T-helper 1 cell treated with Interleukin-12 subunit alpha and Interleukin-12 subunit beta and Interleukin-4 antibody, amounts not matched to agents 30 μg/mL and 1 μg/mL, for 36 hours (primary cell): ENCODE data around the gene SORL1-AS1.
"Not testable (repeated sequence)": the region's sequence is repeated elsewhere in the genome, so short reads cannot be mapped to it uniquely, and the experiment has no call there.

Experiments used
- H3K27ac Mint-ChIP-seq: one replicate; pipeline ENCODE4 v1.8.0; 2021; ENCODE audit warnings: mild to moderate bottlenecking, mixed read lengths
- H3K27me3 Mint-ChIP-seq: one replicate; pipeline ENCODE4 v1.8.0; 2021; ENCODE audit warnings: low read depth, mixed read lengths
- H3K36me3 Mint-ChIP-seq: one replicate; pipeline ENCODE4 v1.8.0; 2021; ENCODE audit warnings: low read depth, mixed read lengths
- H3K4me1 Mint-ChIP-seq: one replicate; pipeline ENCODE4 v1.8.0; 2021; ENCODE audit warnings: low read depth, mixed read lengths
- H3K4me3 Mint-ChIP-seq: one replicate; pipeline ENCODE4 v1.8.0; 2021; ENCODE audit warnings: mild to moderate bottlenecking, moderate library complexity, mixed read lengths
- H3K9me3 Mint-ChIP-seq: one replicate; pipeline ENCODE4 v1.8.0; 2021; ENCODE audit warnings: mixed read lengths

SORL1-AS1 gene

DNA sequence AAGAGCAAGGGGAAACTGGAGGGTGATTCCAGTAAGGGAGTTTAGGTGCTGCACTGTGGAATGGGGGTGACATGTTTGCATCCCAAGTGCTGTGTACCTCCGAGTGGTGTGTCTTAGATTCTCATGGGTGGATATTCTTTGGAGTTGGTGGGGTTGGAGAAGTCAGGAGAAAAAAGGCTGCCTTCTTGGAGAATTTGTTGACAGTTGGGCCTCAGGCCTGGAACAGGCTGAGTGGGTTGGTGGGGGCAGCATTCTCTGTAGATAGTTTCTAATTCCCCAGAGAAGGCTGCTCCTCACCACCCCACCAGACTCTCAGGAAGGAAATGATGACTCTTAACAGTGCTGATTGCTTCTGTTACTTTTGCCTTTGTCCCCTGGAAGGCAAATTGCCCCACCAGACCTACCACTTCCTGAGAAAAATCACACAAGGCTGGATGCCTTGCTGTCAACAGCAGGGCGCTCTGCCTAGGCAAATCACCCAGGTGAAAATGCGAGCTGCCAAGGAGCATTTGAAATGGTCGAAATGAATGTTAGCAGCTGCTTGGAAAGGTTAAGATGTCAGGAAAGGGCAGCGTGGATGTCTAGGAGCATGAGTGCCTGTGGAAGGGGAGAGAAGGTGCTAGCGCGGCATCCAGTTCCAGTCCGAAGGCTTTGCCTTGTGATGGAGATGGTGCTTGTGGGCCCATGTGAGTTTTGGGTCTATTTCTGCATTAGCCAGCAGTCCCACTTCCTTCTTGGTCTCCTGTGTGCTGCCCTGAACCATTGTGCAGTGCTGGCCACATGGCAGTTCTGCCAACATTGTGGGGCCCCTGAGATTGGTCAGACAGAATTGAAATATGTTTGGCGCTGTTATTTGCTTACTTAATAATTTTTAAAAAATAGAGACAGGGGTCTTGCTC lies 29.7 kb upstream of the SORL1-AS1 start:
- peaks cover 43% of the 10 kb centered on the region for H3K36me3 Mint-ChIP-seq
- peaks cover 35% of the 10 kb centered on the region for H3K4me1 Mint-ChIP-seq
- H3K4me3 Mint-ChIP-seq = peak overlapping the region; percentile 82
- H3K27me3 Mint-ChIP-seq = no peaks in the 10 kb centered on the region
- no peaks in the 10 kb centered on the region for H3K9me3 Mint-ChIP-seq
- H3K27ac Mint-ChIP-seq = peak overlapping the region; percentile 92

DNA sequence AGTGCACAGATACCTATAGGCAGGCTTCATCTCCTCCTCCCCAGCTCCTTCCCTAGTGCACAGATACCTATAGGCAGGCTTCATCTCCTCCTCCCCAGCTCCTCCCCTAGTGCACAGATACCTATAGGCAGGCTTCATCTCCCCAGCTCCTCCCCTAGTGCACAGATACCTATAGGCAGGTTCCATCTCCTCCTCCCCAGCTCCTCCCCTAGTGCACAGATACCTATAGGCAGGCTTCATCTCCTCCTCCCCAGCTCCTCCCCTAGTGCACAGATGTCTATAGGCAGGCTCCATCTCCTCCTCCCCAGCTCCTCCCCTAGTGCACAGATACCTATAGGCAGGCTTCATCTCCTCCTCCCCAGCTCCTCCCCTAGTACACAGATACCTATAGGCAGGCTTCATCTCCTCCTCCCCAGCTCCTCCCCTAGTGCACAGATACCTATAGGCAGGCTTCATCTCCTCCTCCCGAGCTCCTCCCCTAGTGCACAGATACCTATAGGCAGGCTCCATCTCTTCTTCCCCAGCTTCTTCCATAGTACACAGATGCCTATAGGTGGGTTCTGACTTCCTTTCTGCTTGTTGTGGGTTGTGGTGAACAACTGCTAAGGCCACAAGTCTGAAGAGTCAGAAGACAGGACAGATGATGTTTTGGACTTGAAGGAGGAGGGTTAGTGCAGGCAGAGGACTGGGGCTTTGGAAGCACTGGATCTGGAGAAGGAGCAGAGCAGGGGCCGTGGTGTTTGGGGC lies 28.9 kb upstream of the SORL1-AS1 start:
- Mint-ChIP-seq H3K36me3 (peaks cover 39% of the 10 kb centered on the region), H3K4me1 (peaks cover 40% of the 10 kb centered on the region), H3K27ac (peak overlapping the region; percentile 92), H3K4me3 (peak overlapping the region; percentile 82)
- H3K9me3 Mint-ChIP-seq, H3K27me3 Mint-ChIP-seq: not testable (repeated sequence)

DNA sequence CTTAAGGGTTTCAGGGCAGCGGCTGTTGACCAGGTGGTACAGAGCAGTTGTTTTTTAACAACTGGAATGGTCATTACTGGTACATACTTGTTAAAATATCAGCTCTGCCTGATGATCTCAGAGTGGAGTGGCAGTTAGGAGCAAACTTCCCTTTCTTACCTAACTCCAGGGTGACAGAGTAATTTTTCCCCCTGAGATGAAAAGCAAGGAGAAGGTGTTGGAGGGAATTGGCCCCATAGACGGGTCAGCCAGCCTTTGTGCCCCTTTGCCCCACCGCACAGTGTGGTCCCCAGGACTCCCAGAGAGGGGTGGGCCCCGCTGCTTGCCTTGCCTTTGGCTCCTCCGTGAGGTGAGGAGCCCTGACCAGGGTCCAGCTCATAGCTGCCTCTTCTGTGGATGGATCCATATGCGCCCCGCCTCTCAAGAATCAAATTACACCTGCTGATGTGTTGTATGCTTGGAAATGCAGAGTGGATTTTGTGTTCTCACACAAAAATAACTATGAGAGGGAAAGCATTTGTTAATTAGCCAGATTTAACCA lies 27.0 kb upstream of the SORL1-AS1 start:
- peaks cover 48% of the 10 kb centered on the region for H3K4me1 Mint-ChIP-seq
- no peak overlapping the region for H3K27ac Mint-ChIP-seq
- no peaks in the 10 kb centered on the region for H3K27me3 Mint-ChIP-seq
- H3K4me3 Mint-ChIP-seq = no peak overlapping the region
- H3K9me3 Mint-ChIP-seq = no peaks in the 10 kb centered on the region
- peaks cover 42% of the 10 kb centered on the region for H3K36me3 Mint-ChIP-seq

DNA sequence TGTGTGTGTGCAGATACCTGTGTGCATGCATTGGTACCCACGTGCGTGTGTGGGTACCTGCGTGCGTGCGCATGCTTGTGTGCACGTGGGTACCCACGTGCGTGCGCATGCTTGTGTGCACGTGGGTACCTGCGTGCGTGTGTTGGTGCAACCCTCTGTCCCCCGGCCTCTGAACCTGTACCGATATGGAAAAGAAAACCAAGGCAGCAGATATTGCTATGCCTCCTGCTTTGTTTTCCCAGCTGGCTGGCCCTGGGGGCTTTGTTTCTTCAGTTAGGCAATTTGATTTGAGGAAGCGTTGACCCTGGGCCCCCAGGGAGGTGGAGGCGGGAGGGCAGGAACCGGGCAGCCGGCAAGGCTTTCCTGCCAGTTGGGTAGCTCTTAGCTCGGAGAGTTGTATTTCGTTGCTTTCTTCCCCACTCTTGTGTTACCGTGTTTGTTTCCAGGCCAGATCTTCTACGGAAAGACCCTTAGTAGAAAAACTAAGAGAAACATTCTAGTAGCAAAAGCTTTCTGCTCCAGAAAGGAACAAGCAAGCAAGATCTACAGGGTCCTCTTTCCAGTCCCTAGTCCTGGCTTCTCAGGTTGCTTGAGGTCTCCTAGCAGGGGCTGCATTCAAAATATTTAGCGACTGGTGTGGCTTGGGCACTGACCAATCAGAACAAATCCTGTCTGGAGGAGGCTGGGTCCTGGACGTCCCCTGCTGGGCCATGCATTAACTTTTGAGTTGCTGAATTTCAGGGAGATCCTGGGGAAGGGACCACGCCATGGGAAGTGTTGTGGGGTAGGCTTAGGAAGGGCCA lies 26.3 kb upstream of the SORL1-AS1 start:
- Mint-ChIP-seq H3K27me3 (no peaks in the 10 kb centered on the region), H3K27ac (no peak overlapping the region), H3K4me1 (peaks cover 50% of the 10 kb centered on the region), H3K36me3 (peaks cover 42% of the 10 kb centered on the region), H3K9me3 (no peaks in the 10 kb centered on the region), H3K4me3 (no peak overlapping the region)

DNA sequence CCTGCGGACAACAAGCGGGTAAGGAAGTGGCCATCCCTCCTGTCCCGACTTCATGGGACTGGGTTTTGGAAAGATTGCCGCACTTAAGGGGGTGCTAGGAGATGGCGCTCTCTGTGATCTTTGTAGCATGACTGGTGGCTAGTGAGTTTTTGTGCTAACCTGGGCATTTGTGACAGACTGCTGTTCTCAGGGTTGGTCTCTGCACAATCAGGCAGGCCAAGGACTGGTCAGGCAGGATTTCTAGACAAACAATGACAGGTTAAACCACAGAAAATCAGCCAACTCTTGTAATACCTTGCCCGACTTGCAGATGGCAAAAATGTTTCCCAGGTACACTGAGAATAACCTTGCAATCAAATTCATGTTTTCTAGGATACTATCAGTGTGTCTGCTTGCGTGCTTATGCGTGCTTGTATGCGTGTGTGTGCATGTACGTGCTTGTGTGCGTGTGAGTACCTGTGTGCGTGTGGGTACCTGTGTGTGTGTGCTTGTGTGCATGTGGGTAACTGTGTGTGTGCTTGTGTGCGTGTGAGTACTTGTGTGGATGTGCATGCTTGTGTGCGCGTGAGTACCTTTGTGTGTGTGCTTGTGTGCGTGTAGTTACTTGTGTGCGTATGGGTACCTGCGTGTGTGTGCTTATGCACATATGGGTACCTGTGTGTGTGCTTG lies 25.6 kb upstream of the SORL1-AS1 start:
- Mint-ChIP-seq H3K27ac (no peak overlapping the region), H3K9me3 (no peaks in the 10 kb centered on the region), H3K4me1 (peaks cover 44% of the 10 kb centered on the region), H3K4me3 (no peak overlapping the region), H3K36me3 (peaks cover 36% of the 10 kb centered on the region), H3K27me3 (no peaks in the 10 kb centered on the region)

DNA sequence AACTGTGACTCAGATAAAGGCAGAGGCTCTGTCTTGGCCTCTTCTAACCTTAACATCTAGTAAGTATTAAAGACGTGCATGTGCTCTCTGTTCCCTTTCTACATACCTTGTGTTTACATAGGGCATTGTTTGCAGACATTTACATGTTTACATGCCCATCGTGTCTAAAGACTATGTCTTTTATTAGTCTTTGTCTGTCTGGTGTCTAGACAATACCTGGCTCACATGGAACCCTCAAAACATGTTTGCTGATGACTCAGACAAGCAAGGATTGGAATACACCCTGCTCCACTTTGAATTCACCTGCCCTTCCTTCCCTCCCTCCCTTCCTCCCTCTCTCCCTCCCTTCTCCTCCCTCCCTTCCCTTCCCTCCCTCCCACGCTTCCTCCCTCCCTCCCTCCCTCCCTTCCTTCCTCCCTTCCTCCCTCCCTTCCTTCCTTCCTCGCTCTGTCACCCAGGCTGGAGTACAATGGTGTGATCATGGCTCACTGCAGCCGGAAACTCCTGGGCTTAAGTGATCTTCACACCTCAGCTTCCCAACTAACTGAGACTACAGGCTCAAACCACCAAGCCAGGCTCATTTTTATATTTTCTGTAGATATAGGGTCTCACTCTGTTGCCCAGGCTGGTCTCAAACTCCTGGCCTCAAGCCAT lies 23.7 kb upstream of the SORL1-AS1 start:
- H3K4me3 Mint-ChIP-seq = no peak overlapping the region
- H3K36me3 Mint-ChIP-seq = peaks cover 51% of the 10 kb centered on the region
- no peaks in the 10 kb centered on the region for H3K27me3 Mint-ChIP-seq
- no peaks in the 10 kb centered on the region for H3K9me3 Mint-ChIP-seq
- peaks cover 47% of the 10 kb centered on the region for H3K4me1 Mint-ChIP-seq
- H3K27ac Mint-ChIP-seq = no peak overlapping the region

DNA sequence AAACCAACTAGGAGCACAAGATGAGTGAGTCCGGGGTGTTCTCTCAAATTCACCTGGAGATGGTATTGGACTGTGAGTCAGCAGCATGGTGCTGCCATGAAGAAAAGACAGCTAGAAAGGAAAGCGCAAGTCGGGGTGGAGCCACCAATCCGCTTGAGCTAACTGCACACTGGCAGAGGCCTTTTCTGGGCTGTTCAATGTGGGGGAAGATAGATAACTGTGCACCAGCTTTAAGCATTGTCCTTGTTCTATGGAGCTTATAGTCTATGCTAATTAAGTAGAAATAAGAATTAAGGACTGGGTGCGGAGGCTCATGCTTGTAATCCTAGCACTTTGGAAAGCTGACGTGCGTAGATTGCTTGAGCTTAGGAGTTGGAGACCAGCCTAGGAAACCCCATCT lies 21.9 kb upstream of the SORL1-AS1 start:
- Mint-ChIP-seq H3K4me3 (no peak overlapping the region), H3K27ac (no peak overlapping the region), H3K36me3 (peaks cover 68% of the 10 kb centered on the region), H3K4me1 (peaks cover 49% of the 10 kb centered on the region), H3K9me3 (no peaks in the 10 kb centered on the region), H3K27me3 (no peaks in the 10 kb centered on the region)

DNA sequence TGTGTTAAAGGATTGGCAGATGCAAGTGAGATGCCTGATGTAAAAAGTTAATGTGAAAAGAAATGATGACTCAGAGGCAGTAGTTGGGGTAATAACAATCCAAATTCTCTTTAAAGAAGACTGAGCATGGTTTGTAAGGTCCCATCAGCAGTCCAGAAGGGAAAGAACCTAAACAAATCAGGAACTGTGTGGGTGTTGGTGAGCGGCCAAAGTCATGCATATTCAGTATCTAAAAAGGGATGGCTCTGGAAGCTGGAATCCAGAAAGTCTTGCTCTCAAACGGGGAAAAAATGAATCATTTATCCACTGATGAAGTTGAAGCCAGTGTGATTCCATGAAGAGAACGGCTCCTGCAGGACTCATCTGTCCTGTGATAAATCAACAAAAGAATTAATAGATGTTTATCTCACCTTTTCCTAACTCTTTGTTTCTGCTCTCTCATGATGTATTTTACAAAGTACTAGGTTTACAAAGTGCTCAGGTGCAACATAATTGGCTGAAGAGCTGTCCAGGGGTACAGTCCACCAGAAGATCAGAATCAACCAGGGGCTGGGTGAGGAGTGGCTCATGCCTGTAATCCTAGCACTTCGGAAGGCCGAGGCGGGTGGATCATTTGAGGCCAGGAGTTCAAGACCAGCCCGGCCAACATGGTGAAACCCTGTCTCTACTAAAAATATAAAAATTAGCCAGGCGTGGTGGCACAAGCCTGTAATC lies 20.5 kb upstream of the SORL1-AS1 start:
- Mint-ChIP-seq H3K27me3 (no peaks in the 10 kb centered on the region), H3K4me3 (no peak overlapping the region), H3K9me3 (no peaks in the 10 kb centered on the region), H3K36me3 (peaks cover 62% of the 10 kb centered on the region), H3K4me1 (peaks cover 57% of the 10 kb centered on the region), H3K27ac (no peak overlapping the region)

DNA sequence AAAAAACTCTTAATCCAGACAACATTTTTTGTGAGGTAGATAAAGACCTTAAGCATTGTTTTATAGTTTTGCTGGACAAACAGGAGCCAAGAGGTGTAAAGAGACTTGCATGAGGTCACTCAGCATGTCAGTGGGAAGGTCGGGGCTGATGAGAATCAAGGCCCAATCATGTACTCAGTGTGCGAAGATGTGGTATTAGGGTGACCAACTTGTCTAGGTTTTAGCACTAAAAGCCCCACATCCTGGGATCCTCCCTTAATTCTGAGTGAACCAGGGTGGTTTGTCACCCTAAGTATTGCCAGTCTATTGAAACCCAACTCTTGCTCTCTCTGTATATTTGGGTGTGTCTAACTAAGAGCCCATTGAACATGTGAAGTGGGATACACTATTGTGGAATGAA lies 19.5 kb upstream of the SORL1-AS1 start:
- no peaks in the 10 kb centered on the region for H3K9me3 Mint-ChIP-seq
- no peak overlapping the region for H3K27ac Mint-ChIP-seq
- peak overlapping the region; percentile 5 for H3K4me3 Mint-ChIP-seq
- H3K27me3 Mint-ChIP-seq = no peaks in the 10 kb centered on the region
- H3K36me3 Mint-ChIP-seq = peaks cover 61% of the 10 kb centered on the region
- H3K4me1 Mint-ChIP-seq = peaks cover 65% of the 10 kb centered on the region

DNA sequence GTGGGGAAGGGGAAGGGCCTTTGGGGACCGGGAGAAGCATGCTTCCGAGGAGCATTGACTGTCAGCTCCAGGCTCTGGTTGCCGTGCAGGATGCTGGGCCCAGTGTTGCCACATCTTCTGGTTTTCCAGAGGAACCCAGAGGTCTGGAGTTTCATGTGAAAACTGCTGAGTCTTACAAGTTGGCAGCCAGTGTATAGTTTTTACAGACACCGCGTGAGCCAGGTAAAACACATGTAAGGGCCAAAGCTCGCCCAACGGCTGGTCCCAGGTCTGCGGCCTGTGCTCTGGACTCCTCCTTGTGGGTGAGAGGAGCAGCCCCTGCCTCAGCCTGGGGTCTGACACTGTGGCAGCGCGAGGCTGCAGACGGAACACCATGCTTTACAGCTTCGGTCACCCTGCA lies 18.4 kb upstream of the SORL1-AS1 start:
- H3K4me3 Mint-ChIP-seq = no peak overlapping the region
- H3K36me3 Mint-ChIP-seq = peaks cover 59% of the 10 kb centered on the region
- no peak overlapping the region for H3K27ac Mint-ChIP-seq
- H3K9me3 Mint-ChIP-seq = no peaks in the 10 kb centered on the region
- H3K27me3 Mint-ChIP-seq = no peaks in the 10 kb centered on the region
- peaks cover 68% of the 10 kb centered on the region for H3K4me1 Mint-ChIP-seq

DNA sequence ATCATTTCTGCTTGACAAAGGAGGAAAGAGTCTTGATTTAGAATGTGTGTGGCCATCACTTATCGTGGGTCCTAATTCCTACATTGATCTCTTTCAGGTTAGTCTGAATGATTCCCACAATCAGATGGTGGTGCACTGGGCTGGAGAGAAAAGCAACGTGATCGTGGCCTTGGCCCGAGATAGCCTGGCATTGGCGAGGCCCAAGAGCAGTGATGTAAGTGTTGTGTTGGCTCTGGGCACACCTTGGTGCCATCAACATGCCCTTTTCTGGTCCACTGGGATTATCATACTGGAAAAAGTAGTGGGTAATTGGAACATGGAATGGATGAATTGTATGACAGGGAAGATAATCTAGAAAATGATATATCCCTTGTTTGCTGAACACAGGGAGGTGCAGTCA lies 17.1 kb upstream of the SORL1-AS1 start:
- no peaks in the 10 kb centered on the region for H3K27me3 Mint-ChIP-seq
- no peak overlapping the region for H3K27ac Mint-ChIP-seq
- H3K9me3 Mint-ChIP-seq = no peaks in the 10 kb centered on the region
- H3K36me3 Mint-ChIP-seq = peaks cover 48% of the 10 kb centered on the region
- no peak overlapping the region for H3K4me3 Mint-ChIP-seq
- peaks cover 68% of the 10 kb centered on the region for H3K4me1 Mint-ChIP-seq

DNA sequence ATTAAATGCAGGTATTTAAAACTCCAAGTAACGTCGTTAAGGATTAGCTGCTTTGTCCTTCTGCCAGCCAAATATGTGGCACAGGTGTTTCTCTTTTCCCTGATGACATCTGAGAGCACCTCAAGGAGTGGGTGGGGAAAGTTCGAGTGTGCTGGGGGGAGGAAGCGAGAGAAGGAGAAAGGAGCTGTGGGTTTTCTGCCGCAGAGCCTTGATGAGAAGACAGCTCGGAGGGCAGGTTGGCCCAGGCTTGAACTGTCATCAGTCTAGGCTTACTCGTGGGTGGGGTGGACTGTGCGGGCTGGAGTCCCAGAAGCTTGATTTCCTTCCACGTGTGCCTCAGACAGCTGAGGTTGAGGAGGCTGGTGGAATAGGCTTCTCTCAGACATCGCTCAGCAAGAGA lies 15.2 kb upstream of the SORL1-AS1 start:
- H3K4me1 Mint-ChIP-seq = peaks cover 76% of the 10 kb centered on the region
- H3K9me3 Mint-ChIP-seq = no peaks in the 10 kb centered on the region
- H3K36me3 Mint-ChIP-seq = peaks cover 37% of the 10 kb centered on the region
- peak overlapping the region; percentile 68 for H3K27ac Mint-ChIP-seq
- H3K4me3 Mint-ChIP-seq = peak overlapping the region; percentile 53
- H3K27me3 Mint-ChIP-seq = no peaks in the 10 kb centered on the region

DNA sequence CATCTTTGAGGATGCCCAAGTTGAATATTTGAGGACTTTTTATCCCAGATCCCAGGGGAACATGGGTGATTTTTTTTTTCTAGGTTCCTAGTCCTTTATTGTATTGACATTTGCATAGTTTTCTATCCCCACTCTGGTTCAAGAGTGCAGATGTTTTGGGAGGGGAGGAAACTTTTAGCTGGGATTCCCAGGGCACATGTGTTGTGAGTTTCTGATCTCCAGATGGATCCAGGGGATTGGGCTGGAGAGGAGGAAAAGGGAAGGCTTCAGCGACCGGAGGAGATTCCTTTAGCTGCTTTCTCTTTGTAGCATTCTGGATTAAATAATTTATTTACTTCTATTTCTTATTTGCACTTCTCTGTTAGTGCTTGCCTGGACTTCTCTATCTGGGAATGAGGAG lies 14.7 kb upstream of the SORL1-AS1 start:
- no peaks in the 10 kb centered on the region for H3K27me3 Mint-ChIP-seq
- H3K4me3 Mint-ChIP-seq = peak overlapping the region; percentile 53
- peak overlapping the region; percentile 69 for H3K27ac Mint-ChIP-seq
- H3K4me1 Mint-ChIP-seq = peaks cover 75% of the 10 kb centered on the region
- H3K9me3 Mint-ChIP-seq = no peaks in the 10 kb centered on the region
- H3K36me3 Mint-ChIP-seq = peaks cover 32% of the 10 kb centered on the region
